Measurements from ENCODE around the gene AARSD1.
A peak's percentile ranks its signal among the peaks of the same experiment; 100 is the strongest.
"Not testable (repeated sequence)": the region's sequence is repeated elsewhere in the genome, so short reads cannot be mapped to it uniquely, and the experiment has no call there.

The AARSD1 gene

DNA sequence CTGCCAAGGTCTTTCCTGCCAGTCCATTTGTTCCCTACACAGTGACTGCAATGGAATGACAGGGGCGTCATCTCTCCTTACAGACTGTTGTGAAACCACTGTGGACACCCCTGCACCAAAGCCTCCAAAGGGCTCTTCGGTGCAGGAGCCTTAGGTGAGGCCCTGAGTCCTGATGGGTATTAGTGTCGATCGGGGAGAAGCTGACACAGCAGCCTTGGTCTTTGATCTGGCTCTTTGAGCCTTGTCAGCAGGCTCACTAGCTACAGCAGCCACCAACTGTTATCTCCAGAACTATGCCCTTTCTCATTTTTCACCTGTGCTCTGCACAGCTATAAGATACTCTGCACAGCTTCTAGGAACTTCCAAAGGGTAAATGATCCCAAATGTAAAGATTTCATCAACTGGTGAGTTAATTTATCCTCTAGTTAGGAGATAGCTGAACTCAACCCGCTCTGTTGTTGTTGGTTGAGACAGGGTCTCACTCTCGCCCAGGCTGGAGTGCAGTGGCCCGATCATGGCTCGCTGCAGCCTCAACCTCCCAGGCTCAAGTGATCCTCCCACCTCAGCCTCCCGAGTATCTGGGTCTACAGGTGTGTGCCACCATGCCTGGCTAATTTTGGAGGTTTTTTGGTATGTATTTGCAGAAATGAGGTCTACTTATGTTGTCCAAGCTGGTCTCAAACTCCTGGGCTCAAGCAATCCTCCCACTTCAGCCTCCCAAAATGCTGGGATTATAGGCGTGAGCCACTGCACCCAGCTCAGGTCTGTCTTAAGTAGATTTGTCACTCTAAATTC lies 44.0 kb downstream of the AARSD1 start:
- Histone ChIP-seq H3K4me3 (ENCODE audit: low read depth, low read length) (no peak overlapping the region), H3K9ac (no peak overlapping the region), H3K36me3 (ENCODE audit: control insufficient read depth, insufficient read depth, low read length) (no peaks in the 10 kb centered on the region), H2AFZ (peak overlapping the region; percentile 70), H3K27ac (no peak overlapping the region), H3K79me2 (no peaks in the 10 kb centered on the region), H3K27me3 (ENCODE audit: control insufficient read depth, insufficient read depth, low read length) (no peaks in the 10 kb centered on the region), H3K9me3 (ENCODE audit: control insufficient read depth, low read length) (no peaks in the 10 kb centered on the region), H3K4me2 (ENCODE audit: low read length) (no peak overlapping the region), H3K4me1 (peaks cover 7% of the 10 kb centered on the region)
- TF ChIP-seq, protein P1, sequence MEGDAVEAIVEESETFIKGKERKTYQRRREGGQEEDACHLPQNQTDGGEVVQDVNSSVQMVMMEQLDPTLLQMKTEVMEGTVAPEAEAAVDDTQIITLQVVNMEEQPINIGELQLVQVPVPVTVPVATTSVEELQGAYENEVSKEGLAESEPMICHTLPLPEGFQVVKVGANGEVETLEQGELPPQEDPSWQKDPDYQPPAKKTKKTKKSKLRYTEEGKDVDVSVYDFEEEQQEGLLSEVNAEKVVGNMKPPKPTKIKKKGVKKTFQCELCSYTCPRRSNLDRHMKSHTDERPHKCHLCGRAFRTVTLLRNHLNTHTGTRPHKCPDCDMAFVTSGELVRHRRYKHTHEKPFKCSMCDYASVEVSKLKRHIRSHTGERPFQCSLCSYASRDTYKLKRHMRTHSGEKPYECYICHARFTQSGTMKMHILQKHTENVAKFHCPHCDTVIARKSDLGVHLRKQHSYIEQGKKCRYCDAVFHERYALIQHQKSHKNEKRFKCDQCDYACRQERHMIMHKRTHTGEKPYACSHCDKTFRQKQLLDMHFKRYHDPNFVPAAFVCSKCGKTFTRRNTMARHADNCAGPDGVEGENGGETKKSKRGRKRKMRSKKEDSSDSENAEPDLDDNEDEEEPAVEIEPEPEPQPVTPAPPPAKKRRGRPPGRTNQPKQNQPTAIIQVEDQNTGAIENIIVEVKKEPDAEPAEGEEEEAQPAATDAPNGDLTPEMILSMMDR (IDR thresholded peaks at IDR 0.05): no peak

DNA sequence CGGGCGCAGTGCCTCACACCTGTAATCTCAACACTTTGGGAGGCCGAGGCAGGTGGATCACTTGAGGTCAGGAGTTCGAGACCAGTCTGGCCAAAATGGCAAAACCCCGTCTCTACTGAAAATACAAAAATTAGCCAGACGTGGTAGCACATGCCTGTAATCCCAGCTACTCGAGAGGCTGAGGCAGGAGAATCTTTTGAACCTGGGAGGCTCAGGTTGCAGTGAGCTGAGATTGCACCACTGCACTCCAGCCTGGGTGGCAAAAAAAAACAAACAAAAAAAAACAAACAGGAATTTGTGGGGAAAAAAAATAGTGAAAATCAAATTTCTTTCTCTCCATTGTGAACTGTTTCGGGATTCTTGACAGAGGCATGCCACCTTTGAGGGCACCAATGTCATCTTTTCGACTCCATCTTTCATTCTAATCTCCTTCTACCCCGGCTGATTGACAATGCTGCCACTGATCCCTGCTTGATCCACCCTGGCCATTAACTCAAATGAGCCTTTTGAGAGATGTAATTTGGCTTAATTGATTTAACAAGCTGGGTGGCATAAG lies 44.7 kb downstream of the AARSD1 start:
- H3K27ac ChIP-seq; H3K36me3 ChIP-seq (ENCODE audit: control insufficient read depth, insufficient read depth, low read length); H3K79me2 ChIP-seq; H3K27me3 ChIP-seq (ENCODE audit: control insufficient read depth, insufficient read depth, low read length); H3K4me1 ChIP-seq; H3K4me3 ChIP-seq (ENCODE audit: low read depth, low read length); H3K4me2 ChIP-seq (ENCODE audit: low read length); H3K9ac ChIP-seq; H3K9me3 ChIP-seq (ENCODE audit: control insufficient read depth, low read length): not testable (repeated sequence)
- peak overlapping the region; percentile 70 for H2AFZ ChIP-seq

DNA sequence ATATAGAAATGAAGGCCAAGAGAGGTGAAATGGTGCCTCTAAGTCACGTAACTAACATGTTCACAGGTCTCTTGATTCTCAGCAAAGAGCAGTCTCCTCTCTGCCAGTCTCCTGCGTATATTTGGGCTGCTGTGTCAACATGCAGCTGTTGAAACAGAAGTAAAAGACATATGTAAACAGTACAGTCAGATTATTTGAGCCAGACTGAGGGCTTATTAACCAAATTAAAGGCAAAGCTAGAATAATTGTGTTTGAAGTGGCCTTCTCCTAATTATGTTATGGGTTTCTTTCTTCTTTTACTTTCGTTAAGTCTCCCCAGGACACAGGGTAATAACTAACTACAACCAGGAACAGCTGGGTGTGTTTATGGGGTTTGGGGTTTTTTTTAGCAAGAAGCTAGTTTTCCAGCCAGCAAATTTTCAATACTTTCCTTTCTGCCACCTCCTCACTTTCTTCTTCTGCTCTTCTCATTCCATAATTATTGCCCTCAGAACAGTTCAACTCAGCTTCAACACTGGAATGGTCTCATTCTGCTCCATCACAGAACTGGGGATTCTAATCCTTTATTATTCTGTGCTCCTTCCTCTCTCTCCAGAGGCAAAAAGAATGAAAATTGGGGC lies 45.2 kb downstream of the AARSD1 start:
- Histone ChIP-seq H3K27ac (no peak overlapping the region), H3K36me3 (ENCODE audit: control insufficient read depth, insufficient read depth, low read length) (no peaks in the 10 kb centered on the region), H3K4me1 (peaks cover 7% of the 10 kb centered on the region), H3K9me3 (ENCODE audit: control insufficient read depth, low read length) (no peaks in the 10 kb centered on the region), H3K9ac (no peak overlapping the region), H3K27me3 (ENCODE audit: control insufficient read depth, insufficient read depth, low read length) (no peaks in the 10 kb centered on the region), H3K79me2 (no peaks in the 10 kb centered on the region), H3K4me3 (ENCODE audit: low read depth, low read length) (no peak overlapping the region), H2AFZ (no peak overlapping the region), H3K4me2 (ENCODE audit: low read length) (no peak overlapping the region)
- TF ChIP-seq, protein P1 (IDR thresholded peaks at IDR 0.05): no peak

DNA sequence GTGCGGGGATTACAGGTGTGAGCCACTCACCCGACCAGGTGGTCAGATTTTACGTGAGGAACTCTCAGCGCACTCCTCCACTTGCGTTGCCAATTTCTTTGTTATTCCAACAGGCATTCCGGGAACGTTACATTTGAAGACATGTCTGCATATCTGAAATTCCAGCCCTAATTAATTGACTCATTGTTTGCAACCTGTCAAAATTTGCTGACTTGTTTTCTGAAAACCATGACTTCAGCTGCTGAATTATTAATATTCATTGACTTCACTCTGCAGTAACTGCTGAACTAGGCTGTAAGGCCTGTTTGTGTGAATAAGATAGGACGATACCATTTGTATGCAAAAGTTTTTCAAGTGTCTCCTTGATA lies 47.0 kb downstream of the AARSD1 start:
- peaks cover 10% of the 10 kb centered on the region for H3K4me1 ChIP-seq
- TF ChIP-seq, protein P1 (IDR thresholded peaks at IDR 0.05): no peak
- H3K9me3 ChIP-seq (ENCODE audit: control insufficient read depth, low read length): no peaks in the 10 kb centered on the region
- H3K4me3 ChIP-seq (ENCODE audit: low read depth, low read length): no peak overlapping the region
- H2AFZ ChIP-seq: no peak overlapping the region
- H3K4me2 ChIP-seq (ENCODE audit: low read length): no peak overlapping the region
- H3K79me2 ChIP-seq: no peaks in the 10 kb centered on the region
- no peaks in the 10 kb centered on the region for H3K27me3 ChIP-seq (ENCODE audit: control insufficient read depth, insufficient read depth, low read length)
- no peaks in the 10 kb centered on the region for H3K36me3 ChIP-seq (ENCODE audit: control insufficient read depth, insufficient read depth, low read length)
- H3K27ac ChIP-seq: no peak overlapping the region
- H3K9ac ChIP-seq: no peak overlapping the region

DNA sequence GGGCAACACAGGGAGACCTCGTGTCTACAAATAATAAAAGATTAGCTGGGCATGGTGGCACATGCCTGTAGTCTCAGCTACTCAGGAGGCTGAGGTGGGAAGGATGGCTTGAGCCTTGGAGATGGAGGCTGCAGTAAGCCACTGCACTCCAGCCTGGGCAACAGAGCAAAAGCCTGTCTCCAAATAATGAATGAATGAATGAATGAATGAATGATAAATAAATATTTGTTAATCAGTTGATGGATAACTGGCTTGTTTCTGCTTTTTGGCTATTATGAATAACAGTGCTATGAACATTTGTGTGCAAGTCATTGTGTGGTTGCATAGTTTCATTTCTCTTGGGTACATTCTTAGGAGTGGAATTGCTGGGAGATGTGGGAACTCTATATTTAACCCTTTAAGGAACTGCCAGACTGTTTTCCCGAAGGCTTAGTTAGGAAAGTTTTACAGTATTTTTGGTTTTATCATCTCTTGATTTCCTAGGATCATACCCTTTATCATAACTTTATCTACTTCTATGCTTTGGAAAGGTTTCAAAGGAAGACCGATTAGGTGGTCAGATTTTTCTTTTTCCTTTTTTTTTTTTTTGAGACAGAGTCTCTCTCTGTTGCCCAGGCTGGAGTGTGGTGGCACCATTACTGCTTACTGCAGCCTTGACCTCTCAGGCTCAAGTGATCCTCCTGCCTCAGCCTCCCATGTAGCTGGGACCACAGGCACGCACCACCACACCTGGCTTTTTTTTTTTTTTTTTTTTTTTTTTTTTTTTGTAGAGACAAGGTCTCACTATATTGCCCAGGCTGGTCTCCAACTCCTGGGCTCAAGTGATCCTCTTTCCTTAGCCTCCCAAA lies 47.6 kb downstream of the AARSD1 start:
- H3K9me3 ChIP-seq (ENCODE audit: control insufficient read depth, low read length); H2AFZ ChIP-seq; H3K36me3 ChIP-seq (ENCODE audit: control insufficient read depth, insufficient read depth, low read length); H3K27ac ChIP-seq; H3K79me2 ChIP-seq; H3K4me3 ChIP-seq (ENCODE audit: low read depth, low read length); H3K9ac ChIP-seq; H3K4me2 ChIP-seq (ENCODE audit: low read length); H3K27me3 ChIP-seq (ENCODE audit: control insufficient read depth, insufficient read depth, low read length): not testable (repeated sequence)
- H3K4me1 ChIP-seq: peaks cover 10% of the 10 kb centered on the region

DNA sequence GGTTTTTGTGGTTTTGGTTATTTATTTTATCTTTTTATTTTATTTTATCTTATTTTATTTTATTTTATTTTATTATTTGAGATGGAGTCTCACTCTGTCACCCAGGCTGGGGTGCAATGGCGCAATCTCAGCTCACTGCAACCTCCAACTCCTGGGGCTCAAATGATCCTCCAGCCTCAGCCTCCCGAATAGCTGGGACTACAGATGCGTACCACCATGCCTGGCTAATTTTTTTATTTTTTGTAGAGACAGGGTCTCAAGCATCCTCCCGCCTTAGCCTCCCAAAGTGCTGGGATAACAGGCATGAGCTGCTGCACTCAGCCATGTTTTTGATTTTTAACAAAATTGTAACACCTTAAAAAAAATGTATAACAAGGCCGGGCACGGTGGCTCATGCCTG lies 49.0 kb downstream of the AARSD1 start:
- not testable (repeated sequence) for H3K9me3 ChIP-seq (ENCODE audit: control insufficient read depth, low read length); H2AFZ ChIP-seq; H3K4me1 ChIP-seq; H3K27me3 ChIP-seq (ENCODE audit: control insufficient read depth, insufficient read depth, low read length); H3K79me2 ChIP-seq; H3K27ac ChIP-seq; H3K4me2 ChIP-seq (ENCODE audit: low read length); H3K9ac ChIP-seq; H3K4me3 ChIP-seq (ENCODE audit: low read depth, low read length); H3K36me3 ChIP-seq (ENCODE audit: control insufficient read depth, insufficient read depth, low read length)
